Fibroblast of lung (primary cell): ENCODE measurements around the gene FILIP1L.

Experiments
- CTCF ChIP-seq, 2 donors: IDR thresholded peaks in 1 of 2; conservative IDR thresholded peaks in 1 of 2; 1 replicate in 1 of 2; 2 replicates in 1 of 2; pipeline ENCODE4 v1.5.1; 2011 to 2012; ENCODE audit warnings: low read length in 2 of 2, control low read depth in 1 of 2, inconsistent platforms in 1 of 2, low read depth in 1 of 2, mild to moderate bottlenecking in 1 of 2
- EZH2 ChIP-seq: IDR thresholded peaks from 2 replicates; pipeline ENCODE4 v1.5.1; 2012; ENCODE audit warnings: low read length, control low read depth, mild to moderate bottlenecking; ENCODE audit errors: missing control alignments

GRCh38 chr3:99854756-99855298 is 259.5 kb downstream of the FILIP1L start:
- TF ChIP-seq CTCF (conservative IDR thresholded peaks at IDR 0.05 in 1 of 2, IDR thresholded peaks at IDR 0.05 in 1 of 2; ENCODE audit: low read depth in 1 of 2, low read length in 2 of 2), result no peak
- TF ChIP-seq EZH2, result no peak
